HG03521 (cell line): ENCODE measurements around the gene DOP1A.

Experiments
- ATAC-seq: cut with Tn5 transposase; IDR thresholded peaks from one replicate; pipeline ENCODE4 v1.9.1; 2021; ENCODE audit warnings: mild to moderate bottlenecking, moderate library complexity; ENCODE audit not compliant: unreplicated experiment

The DOP1A gene

GRCh38 chr6:83198486-83199172 is 131.2 kb downstream of the DOP1A start:
- ATAC-seq = no peak

GRCh38 chr6:83199173-83199862 is 131.8 kb downstream of the DOP1A start:
- no peak for ATAC-seq

GRCh38 chr6:83199863-83200225 is 132.4 kb downstream of the DOP1A start:
- ATAC-seq = no peak

GRCh38 chr6:83202031-83202430 is 134.6 kb downstream of the DOP1A start:
- no peak for ATAC-seq

- peak; percentile 98 for ATAC-seq
Measured at GRCh38 chr6:83215131-83216047, 147.9 kb downstream of the DOP1A start.

- ATAC-seq = no peak
Measured at GRCh38 chr6:83216806-83217205, 149.3 kb downstream of the DOP1A start.
